GM21576 (cell line): ENCODE results near the gene GTPBP2.
"Not testable (repeated sequence)": the region's sequence is repeated elsewhere in the genome, so short reads cannot be mapped to it uniquely, and the experiment has no call there.

Experiments used
- ATAC-seq: cut with Tn5 transposase; IDR thresholded peaks from one replicate; pipeline ENCODE4 v1.9.1; 2021; ENCODE audit warnings: mild to moderate bottlenecking, moderate library complexity; ENCODE audit not compliant: unreplicated experiment

GTPBP2 gene

GRCh38 chr6:43662948-43663347 lies 33.9 kb upstream of the GTPBP2 start:
- not testable (repeated sequence) for ATAC-seq

- no peak for ATAC-seq
Observed at GRCh38 chr6:43658161-43658560, 29.1 kb upstream of the GTPBP2 start.

GRCh38 chr6:43657221-43657802 lies 28.2 kb upstream of the GTPBP2 start:
- no peak for ATAC-seq

GRCh38 chr6:43652822-43653221 lies 23.8 kb upstream of the GTPBP2 start:
- not testable (repeated sequence) for ATAC-seq

- ATAC-seq = no peak
Observed at GRCh38 chr6:43648248-43648647, 19.2 kb upstream of the GTPBP2 start.

GRCh38 chr6:43647613-43648012 lies 18.5 kb upstream of the GTPBP2 start:
- no peak for ATAC-seq

GRCh38 chr6:43645613-43645964 lies 16.5 kb upstream of the GTPBP2 start:
- no peak for ATAC-seq

GRCh38 chr6:43644940-43645612 lies 16.0 kb upstream of the GTPBP2 start, which contains the start of gene RSPH9:
TSS of gene RSPH9 (plus strand) at chr6:43645036. CDS start at chr6:43645099, 63 bp downstream.
- peak; percentile 58 for ATAC-seq

GRCh38 chr6:43639984-43640800 lies 11.1 kb upstream of the GTPBP2 start:
- ATAC-seq = no peak

- ATAC-seq = no peak
Observed at GRCh38 chr6:43636308-43636659, 7.2 kb upstream of the GTPBP2 start.

GRCh38 chr6:43635387-43636307 lies 6.6 kb upstream of the GTPBP2 start, which contains the start of gene MAD2L1BP:
TSS of gene MAD2L1BP (plus strand) at chr6:43635840. CDS start at chr6:43635876, 36 bp downstream.
- peak; percentile 73 for ATAC-seq

- ATAC-seq = no peak
Observed at GRCh38 chr6:43634702-43635303, 5.7 kb upstream of the GTPBP2 start.

- not testable (repeated sequence) for ATAC-seq
Observed at GRCh38 chr6:43633002-43633401, 3.9 kb upstream of the GTPBP2 start.

GRCh38 chr6:43630980-43631619 lies 2.0 kb upstream of the GTPBP2 start:
- no peak for ATAC-seq

GRCh38 chr6:43629505-43630300 lies 639 bp upstream of the GTPBP2 start:
- ATAC-seq = peak; percentile 61

- ATAC-seq = no peak
Observed at GRCh38 chr6:43628393-43629103, 516 bp downstream of the GTPBP2 start.

GRCh38 chr6:43627008-43627825 lies 1.8 kb downstream of the GTPBP2 start:
- no peak for ATAC-seq
